Nephron progenitor cell (in vitro differentiated cells): ENCODE measurements around the gene NPY.
A peak's percentile ranks its signal among the peaks of the same experiment; 100 is the strongest.

Experiments used
- DNase-seq: peaks from one replicate; pipeline ENCODE4 v3.0.0; 2021
- H3K27ac Mint-ChIP-seq: 2 replicates; pipeline ENCODE4 v1.8.0; 2021; ENCODE audit warnings: mild to moderate bottlenecking, moderate library complexity, mixed read lengths
- H3K27me3 Mint-ChIP-seq: 2 replicates; pipeline ENCODE4 v1.8.0; 2021; ENCODE audit warnings: mild to moderate bottlenecking, low read depth, mixed read lengths; ENCODE audit not compliant: poor library complexity
- H3K36me3 Mint-ChIP-seq: 2 replicates; pipeline ENCODE4 v1.8.0; 2021; ENCODE audit warnings: low read depth, mixed read lengths
- H3K4me1 Mint-ChIP-seq: 2 replicates; pipeline ENCODE4 v1.8.0; 2021; ENCODE audit warnings: mixed read lengths
- H3K4me3 Mint-ChIP-seq: 2 replicates; pipeline ENCODE4 v1.8.0; 2021; ENCODE audit warnings: mild to moderate bottlenecking, moderate library complexity, mixed read lengths
- H3K9me3 Mint-ChIP-seq: 2 replicates; pipeline ENCODE4 v1.8.0; 2021; ENCODE audit warnings: mild to moderate bottlenecking, moderate library complexity, mixed read lengths
- CTCF ChIP-seq: fragments of 200-600 bp; sonication (generic); IDR thresholded peaks from 2 replicates; pipeline ENCODE4 v1.5.0; 2021; ENCODE audit warnings: antibody characterized with exemption

Gene NPY

DNA sequence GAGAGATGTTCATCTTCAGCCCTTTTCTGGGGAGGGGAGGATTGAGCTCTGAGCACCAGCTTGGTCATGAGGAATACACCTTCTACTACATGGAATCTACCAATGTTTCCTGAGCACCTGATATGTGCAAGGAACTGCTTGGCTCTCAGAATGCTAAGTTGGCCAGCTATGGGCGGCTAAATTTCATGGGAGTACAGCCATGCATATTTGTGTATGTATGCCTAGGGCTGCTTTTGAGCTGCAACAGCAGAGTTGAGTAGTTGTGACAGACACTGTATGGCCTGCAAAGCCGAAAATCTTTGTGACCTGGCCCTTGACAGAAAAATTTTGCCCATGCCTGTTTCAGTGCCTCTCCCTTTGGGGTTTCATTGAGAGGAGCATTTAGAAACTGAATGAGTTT lies 44.9 kb downstream of the NPY start:
- TF ChIP-seq CTCF, result no peak

GRCh38 chr7:24334012-24334411 lies 50.0 kb downstream of the NPY start:
- H3K9me3 Mint-ChIP-seq, result peaks cover 15% of the 10 kb centered on the region
- no peak overlapping the region for H3K4me3 Mint-ChIP-seq
- peaks cover 7% of the 10 kb centered on the region for H3K27me3 Mint-ChIP-seq
- no peak for TF ChIP-seq CTCF
- H3K4me1 Mint-ChIP-seq, result peaks cover 30% of the 10 kb centered on the region
- DNase-seq, result no peak
- H3K36me3 Mint-ChIP-seq, result no peaks in the 10 kb centered on the region
- H3K27ac Mint-ChIP-seq, result no peak overlapping the region

More for the DNA sequence above, 44.9 kb downstream of the NPY start:
- Mint-ChIP-seq H3K4me3 (no peak overlapping the region), H3K27ac (no peak overlapping the region), H3K36me3 (no peaks in the 10 kb centered on the region), H3K9me3 (peaks cover 15% of the 10 kb centered on the region), H3K27me3 (no peaks in the 10 kb centered on the region), H3K4me1 (no peaks in the 10 kb centered on the region)
- DNase-seq, result no peak

DNA sequence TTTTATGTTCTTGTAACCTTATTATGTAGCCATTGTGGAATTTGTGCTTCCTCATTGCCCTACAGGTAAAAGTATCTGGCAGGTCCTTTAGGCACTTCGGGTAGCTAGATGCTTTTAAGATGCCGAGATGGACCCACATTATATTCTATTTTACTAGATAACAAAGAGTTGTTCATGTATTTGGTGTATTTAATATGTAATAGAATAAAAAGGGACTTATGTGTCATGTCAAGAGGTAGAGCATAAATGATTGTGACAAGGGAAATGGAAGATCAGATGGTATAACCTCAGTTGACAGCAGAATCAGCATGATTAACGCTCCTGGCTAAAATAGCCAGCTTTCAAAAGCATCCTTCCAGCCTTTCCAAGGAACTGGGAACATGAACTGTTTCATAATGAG lies 50.6 kb downstream of the NPY start:
- no peak overlapping the region for H3K4me3 Mint-ChIP-seq
- H3K27ac Mint-ChIP-seq, result no peak overlapping the region
- no peak for DNase-seq
- H3K9me3 Mint-ChIP-seq, result peaks cover 15% of the 10 kb centered on the region
- H3K27me3 Mint-ChIP-seq, result peaks cover 7% of the 10 kb centered on the region
- H3K36me3 Mint-ChIP-seq, result no peaks in the 10 kb centered on the region
- no peak for TF ChIP-seq CTCF
- peaks cover 30% of the 10 kb centered on the region for H3K4me1 Mint-ChIP-seq

DNA sequence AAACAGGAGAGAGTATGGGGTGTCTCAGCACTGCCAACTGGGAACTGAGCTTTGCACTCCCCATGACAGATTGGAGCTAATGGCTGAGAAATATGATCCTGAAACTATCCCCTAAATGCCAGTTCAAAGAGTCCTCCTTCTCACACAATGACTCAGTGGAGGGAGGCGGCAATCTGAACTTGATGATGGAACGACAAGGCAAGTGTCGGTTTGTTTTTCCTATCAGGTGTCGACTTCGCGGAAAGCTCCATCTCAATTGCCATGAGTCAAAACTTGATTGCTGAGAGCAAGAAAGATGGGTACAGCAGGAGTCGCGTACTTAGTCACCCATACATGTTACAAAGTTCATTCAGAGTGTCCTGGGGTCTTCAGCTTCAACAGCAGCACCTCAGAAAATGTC lies 52.5 kb downstream of the NPY start:
- no peaks in the 10 kb centered on the region for H3K36me3 Mint-ChIP-seq
- DNase-seq, result peak; percentile 10
- H3K27me3 Mint-ChIP-seq, result peaks cover 7% of the 10 kb centered on the region
- H3K27ac Mint-ChIP-seq, result peak overlapping the region; percentile 73
- H3K9me3 Mint-ChIP-seq, result peaks cover 14% of the 10 kb centered on the region
- H3K4me3 Mint-ChIP-seq, result peak overlapping the region; percentile 44
- H3K4me1 Mint-ChIP-seq, result peaks cover 30% of the 10 kb centered on the region
- no peak for TF ChIP-seq CTCF

- Mint-ChIP-seq H3K36me3 (no peaks in the 10 kb centered on the region), H3K4me1 (peaks cover 30% of the 10 kb centered on the region), H3K9me3 (peaks cover 6% of the 10 kb centered on the region), H3K4me3 (no peak overlapping the region), H3K27me3 (peaks cover 7% of the 10 kb centered on the region), H3K27ac (no peak overlapping the region)
- DNase-seq, result no peak
- TF ChIP-seq CTCF, result no peak
Observed at GRCh38 chr7:24337180-24337579, 53.2 kb downstream of the NPY start.

DNA sequence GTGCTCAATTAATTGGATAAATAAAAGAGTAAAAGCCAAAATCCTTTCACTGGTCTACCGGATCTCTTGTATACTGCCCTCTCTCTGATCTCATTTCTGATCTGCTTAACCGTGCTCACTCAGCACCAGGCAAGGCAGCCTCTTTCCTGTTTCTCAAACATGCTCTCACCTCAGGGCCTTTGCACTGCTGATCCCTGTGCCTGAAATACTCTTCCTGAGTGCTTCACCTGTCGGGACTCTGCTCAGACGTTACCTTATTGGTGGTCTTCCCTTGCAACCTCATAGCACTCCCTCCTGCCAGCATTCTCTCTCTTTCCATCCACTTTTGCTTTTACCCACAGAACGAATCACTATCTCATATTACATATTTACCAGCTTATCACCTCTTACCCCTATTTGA lies 55.6 kb downstream of the NPY start:
- H3K36me3 Mint-ChIP-seq, result no peaks in the 10 kb centered on the region
- no peak overlapping the region for H3K27ac Mint-ChIP-seq
- no peaks in the 10 kb centered on the region for H3K9me3 Mint-ChIP-seq

More for the DNA sequence above, 55.6 kb downstream of the NPY start:
- Mint-ChIP-seq H3K4me1 (peaks cover 26% of the 10 kb centered on the region), H3K27me3 (peaks cover 7% of the 10 kb centered on the region), H3K4me3 (no peak overlapping the region)
- TF ChIP-seq CTCF, result no peak
- no peak for DNase-seq
